NCI-H1930 (cell line): ENCODE measurements around the gene DDN.

Experiments used
- DNase-seq, 2 experiments: peaks; one replicate each; lab custom pipeline; 2025; lab: John Stamatoyannopoulos, UW

The DDN gene

DNA sequence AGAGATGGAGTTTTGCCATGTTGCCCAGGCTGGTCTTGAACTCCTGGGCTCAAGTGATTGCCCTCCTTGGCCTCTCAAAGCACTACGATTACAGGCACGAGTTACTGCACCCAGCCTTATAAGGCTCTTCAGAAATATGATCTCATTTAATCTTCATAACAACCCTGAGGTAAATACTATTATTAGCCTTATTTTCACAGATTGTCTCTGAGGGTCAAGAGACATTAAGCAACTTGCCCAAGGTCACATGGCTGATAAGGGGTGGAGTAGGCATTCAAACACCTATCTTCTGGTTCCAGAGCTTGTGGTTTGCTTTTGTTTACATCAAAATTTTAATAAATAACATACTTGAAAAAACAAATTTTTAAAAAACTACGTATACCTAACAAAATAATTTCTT, 14.3 kb upstream of the DDN start:
- no peak for DNase-seq

DNA sequence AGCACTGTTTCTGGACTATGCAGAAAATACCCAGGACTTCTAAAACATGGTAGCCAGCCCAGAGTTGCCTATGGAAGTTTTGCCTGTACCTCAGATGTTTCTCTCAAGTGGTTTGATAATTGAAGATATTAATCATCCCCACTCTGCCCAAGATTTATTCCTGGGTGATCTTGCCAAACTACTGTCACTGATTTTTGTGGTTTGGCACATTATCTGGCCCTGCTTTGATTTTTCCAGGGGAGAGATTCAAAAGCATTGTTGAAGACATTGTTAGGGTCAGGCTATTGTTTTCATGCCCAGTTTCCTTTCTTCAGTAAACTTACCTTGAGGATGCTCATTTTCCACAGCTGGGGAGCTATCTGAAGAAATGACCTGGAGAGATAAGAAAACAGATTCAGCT, 13.6 kb upstream of the DDN start:
- no peak for DNase-seq

DNA sequence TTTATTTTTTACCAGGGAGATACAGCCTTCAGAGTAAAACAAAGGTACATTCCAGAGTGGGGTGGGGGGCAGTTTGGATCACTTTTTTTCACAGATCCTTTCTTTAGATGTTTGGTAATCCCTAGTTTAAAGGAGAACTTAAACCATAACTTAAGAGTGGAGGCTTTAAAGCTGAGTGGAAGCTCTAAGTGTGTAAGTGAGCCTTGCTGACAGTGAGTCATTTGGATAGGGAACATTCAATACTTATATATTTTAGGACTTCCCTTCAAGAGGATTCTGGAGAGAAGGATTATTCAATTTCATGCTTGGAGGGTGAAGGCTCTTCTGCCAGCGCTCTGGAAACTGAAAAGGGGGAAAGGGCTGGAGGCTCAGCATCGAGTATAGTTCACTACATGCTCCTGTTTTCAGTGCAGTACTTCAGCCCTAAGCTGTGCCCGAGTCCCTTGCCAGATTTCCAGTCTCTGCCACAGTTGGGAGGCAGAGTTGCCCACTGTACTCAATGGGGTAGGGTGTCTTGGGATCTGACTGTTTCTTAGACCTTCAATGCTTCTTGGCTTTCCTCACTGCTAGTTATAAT, 11.0 kb upstream of the DDN start:
- no peak for DNase-seq

DNA sequence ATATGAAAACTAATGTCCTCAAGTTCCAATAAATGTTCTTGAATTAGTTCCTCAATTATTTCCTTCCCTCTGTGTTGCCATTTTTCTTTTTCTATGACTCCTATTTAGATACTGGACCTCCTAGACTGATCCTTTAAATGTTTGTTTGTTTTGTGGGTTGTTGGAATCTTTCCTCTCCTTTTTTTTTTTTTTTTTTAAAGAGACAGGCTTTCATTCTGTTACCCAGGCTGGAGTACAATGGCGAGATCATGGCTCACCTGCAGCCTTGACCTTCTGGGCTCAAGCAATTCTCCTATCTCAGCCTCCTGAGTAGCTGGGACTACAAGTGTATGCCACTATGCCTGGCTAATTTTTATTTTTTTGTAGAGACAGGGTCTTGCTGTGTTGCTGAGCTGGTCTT, 9.8 kb upstream of the DDN start:
- no peak for DNase-seq

DNA sequence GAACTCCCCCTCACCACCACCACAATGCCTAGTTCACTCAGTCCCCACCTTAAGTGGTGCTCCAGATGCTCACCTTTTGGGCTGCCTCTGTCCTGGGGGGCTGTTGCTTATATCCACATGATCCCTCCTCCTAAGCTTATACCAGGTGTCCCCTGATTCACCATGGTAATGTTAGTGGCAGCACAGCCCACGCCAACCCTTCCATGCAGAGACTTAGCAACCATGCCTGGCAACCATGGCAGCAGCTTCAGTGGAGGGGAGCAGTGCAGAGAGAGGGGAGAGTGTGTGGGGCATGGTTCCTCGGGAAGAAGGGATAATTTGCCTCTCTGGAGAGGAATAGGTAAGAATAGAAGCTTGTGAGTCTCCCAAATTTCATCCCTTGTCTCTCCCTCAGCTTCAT, 1.2 kb upstream of the DDN start:
- DNase-seq: no peak

DNA sequence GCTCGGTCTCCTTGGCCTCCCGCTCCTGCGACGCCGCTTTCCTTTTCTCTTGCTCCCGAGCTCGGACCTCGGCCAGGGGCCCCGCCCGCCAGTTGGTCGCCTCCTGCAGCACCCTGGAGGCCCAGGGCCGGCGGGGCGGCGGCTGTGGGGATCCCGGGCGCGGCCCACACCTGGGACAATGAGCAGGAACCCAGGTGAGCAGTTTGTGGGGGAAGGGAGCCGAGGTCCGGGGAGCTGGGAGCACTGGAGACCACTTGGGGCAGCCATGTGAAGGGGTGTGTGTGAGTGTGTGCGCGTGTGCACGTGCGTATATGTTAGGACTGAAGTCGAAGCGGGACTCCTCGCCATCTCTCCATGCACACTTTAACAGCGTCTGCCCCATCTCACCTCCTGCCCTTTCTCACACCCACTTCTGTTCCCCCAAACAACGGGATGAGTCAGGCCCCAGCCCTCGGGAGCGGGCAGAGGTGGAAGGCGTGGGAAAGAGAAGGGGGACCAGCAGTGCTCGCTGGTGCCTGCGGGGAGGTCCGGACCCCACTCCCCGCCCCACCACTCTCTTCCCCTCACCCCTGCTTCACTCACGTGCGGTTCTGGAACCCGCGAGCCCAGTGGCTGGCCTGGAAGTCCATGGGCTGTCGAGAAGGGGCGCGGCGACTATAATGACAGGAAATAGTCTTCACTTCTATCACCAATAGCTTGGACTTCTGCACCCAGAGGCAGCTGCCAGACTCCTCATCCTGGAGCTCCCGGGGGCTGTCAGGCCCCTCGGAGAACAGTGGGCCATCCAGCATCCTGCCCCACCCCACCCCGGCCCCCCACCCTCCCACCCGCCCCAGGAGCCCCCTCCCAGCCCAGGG, 450 bp downstream of the DDN start:
- DNase-seq: no peak

DNA sequence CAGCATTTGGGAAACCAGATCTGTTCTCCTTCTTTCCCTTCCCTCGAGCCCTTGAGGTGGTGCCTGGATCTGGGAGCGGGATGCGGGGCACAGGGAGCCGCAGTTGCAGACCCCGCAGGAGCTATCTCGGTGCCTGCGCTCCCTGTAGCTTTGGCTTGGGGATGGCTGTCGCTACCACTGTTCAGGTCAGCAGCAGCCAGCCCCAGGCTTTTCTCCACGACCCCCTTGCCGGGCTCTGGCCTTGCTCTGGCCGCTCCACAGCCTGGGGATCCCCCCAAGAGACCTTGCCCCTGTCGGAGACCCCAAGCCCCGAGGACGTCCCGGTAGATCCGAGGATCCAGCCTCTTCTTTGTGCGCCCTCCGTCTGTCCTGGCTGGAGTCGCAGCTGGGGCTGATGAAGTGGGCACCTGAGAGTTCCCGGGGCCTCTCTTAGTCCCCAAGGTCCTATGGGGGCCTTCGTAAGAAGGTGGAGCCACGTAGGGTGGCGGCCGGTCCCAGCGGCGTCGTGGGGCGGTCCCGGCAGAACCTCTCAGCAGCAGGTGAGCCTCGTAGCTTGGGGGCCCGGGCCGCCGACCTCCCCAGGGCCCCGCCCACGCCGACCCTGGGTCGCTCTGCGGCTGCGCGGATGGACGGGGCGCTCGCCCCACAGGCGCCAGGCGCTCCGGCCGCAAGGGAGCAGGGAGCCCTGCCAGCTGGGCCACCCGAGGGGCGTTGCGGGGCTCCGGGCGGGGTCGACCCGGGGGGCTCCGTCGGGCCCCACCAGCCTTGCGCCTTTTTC, 1.3 kb downstream of the DDN start:
- peak; percentile 43 to 78 for DNase-seq

DNA sequence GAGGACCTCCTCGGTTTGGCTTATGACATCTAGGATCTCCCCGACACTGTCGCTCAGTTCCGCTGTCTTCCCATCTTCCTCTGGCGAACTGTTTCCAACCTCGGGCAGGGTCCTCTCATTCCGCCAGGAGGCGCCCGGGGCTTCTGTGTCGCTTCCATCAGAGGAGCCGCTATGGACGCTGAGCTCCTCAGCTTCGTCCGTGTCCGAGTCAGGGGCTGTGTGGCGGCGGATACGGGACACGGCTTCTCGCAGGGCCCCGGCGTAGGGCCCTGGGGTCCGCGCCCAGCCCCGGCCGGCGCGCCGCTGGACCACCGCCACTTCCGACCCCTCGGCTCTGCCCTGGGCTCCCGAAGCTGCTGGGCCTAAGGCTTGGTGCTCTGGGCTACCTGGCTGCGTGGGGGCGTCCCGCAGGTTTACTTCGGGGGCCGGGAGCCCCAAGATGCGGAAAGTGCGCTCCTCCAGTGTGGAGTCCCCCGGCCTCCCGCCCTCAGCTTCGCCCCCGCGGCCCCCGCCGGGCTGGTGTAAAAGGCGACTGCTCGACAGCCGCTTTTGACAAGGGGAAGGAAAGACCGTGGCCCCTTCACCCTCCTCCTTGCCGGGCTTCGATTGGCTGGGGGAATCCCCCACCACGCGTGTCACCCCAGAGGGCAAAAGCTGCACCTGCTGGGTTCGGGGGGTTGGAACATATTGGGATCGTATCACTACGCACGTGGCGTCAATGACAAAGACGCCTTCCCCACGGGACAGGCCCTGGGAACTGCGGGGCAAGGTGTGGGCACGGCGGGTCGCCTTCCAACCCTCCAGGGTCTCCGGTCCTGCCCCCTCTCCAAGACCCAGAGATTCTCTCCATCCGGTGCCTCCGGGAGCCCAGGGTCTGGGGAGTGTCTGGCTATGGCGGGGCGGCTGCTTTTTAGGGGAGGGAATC, 2.1 kb downstream of the DDN start:
- peak; percentile 65 to 83 for DNase-seq

DNA sequence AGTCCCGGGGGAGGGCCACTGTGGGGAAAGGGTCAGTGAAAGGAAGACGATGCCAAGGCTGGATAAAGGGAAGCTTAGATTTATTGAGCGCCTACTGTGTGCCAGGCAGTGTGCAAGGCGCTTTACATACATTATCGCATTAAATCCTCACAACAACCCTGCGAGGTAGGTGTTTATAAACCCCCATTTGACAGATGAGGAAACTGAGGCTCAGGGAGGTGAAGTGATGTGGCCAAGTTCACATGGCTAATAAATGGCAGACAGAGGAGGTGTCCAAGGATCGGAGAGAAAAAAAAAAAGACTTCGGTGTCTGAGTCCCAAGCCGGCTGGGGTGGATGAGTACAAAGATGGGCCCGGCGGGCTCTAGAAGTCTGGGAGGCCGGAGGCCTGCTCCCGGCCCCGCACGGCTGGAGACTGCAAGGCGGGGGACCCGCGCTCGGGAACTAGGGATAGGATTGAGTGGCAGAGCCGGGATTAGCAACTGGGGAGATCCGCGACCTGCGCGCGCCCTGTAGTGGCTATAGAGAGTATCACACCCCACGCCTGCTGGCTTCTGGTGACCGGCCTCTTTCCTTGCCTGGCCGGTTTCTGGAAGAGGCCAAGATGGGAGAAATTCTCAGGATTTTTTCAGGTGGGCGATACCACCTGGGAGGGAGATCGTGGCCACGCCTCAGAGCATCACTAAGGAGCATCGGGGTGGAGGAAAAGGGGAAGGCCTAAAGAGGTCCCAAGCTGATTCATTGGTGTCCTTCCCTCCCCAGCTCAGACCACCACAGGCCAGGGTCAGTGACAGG, 3.9 kb downstream of the DDN start:
- DNase-seq: peak; percentile 67 to 73

DNA sequence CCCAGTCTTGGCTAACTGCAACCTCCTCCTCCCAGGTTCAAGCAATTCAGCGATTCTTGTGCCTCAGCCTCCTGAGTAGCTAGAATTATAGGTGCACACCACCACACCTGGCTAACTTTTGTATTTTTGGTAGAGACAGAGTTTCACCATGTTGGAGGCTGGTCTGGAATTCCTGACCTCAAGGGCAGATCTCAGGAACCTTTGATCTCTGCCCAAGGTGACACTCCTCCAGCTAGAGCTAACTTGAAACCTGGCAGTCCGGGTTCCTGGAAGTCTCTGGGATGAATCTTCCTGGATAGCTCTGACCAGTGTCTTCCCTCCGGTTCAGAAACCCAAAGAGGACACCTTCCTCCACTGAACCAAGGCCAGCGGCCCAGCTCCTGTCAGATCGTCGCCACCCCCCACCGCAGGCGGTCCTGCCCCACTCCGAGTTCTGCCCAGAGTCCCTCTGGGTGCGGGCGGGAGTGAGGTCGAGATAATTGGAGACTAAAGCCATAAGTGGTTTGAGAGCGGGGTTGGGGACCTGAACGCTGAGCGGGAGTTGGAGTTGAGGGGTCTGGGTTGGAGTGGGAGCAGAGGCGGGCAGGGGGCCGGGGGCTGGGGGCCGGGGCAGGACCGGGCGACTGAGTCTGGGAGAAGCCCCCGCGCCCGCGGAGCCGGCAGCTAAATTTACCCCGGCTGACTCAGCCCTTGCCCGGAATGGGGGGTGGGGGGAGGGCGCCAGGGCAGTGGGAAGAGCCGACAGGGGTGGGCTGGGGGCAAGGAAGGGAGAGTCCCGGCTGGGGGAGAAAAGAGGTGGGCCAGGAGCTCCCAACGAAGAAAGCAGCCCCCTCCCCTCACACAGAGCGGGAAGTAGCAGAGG, 4.7 kb downstream of the DDN start:
- no peak for DNase-seq

DNA sequence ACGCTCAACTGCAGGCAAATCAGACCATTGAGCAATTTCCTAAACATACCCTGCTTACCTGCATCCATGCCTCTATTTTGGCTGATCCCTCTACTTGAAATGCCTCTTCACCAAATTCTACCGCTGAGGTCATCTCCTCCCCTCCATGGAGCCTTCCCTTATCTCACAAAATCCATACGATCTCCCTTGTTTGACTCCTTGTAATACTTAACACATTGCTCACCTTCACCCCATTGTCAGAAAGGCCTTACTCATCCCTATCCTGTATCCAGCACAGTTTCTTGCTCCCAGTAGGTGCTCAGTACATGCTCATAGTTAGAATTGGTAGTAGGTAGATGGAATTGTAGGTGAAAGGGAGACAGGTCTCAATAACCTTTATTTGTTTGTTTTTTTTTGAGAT, 5.4 kb downstream of the DDN start:
- DNase-seq: no peak

DNA sequence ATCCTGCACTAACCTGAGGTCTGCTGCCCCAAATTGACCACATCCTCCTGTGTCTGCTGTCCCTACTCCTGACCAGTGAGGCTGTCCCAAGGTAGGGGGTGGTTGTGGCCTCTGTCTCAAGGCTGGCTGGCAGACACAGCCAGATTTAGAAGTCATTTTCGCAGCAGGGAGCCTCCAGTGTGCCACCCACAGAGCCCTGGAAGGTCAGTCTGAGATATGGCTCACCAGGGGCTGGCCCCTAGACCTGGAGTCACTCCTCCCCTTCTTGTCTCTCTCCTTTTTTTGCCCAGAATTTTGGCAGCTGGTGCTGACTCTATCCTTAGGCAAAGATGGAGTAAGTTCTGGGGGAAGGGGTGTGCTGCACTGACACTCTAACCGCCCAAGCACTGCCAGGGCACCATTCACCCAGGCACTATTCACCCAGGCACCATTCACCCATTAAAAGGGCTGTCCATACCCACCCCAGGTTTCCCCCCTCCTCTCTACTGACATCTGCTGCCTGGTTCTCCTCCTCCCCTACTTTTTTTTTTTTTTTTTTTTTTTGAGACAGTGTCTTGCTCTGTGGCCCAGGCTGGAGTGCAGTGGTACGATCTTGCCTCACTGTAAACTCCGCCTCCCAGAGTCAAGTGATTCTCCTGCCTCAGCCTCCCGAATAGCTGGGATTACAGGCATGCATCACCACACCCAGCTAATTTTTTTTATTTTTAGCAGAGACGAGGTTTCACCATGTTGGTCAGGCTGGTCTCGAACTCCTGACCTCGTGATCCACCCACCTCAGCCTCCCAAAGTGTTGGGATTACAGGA, 7.7 kb downstream of the DDN start:
- no peak for DNase-seq

DNA sequence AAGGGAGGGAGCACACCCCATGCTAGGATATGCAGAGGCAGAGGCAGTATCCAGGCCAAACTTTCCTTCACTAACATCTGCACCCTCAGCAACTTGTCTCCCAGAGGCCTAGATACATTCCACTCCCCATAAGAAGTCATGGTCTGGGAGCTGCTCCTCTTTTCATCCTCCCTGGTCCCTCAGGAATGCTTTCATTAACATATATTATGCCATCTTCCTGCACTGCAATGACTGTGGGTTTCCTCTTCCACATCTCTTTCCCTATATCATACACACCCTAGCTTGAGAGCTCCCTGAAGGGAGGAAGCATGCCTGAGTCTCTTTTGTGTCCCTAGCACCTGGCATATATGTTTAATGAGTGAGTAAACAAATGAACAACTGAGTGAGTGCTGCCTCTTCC, 8.6 kb downstream of the DDN start:
- no peak for DNase-seq

DNA sequence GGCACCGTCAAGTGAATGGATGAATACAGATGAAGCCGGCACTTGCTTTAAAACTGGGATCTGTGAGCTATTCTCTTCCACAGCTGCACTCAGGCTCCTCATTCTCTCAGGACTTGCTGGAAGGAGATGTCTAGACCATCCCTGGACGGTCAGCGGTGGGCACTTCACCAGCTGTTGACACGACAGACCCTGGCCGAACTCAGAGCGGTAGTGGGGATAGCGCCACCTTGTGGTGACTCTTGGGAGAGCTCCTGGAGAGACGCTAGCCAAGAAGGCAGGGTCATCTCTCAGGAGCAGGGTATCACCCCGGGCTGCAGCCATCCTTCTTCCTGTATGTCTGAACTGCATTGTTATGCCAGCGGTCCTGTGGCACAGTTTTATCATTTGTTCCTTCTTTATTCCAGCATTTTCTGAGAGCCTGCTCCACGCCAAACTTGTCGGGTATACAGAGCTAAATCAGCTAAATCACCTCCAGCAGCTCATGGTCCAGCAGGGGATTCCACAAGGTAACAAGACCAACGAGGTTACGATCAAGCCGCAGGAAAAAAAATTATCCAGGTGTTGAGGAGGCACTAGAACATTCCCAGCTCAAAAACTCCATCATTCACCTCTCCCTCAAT, 11.0 kb downstream of the DDN start:
- peak; percentile 59 to 79 for DNase-seq

DNA sequence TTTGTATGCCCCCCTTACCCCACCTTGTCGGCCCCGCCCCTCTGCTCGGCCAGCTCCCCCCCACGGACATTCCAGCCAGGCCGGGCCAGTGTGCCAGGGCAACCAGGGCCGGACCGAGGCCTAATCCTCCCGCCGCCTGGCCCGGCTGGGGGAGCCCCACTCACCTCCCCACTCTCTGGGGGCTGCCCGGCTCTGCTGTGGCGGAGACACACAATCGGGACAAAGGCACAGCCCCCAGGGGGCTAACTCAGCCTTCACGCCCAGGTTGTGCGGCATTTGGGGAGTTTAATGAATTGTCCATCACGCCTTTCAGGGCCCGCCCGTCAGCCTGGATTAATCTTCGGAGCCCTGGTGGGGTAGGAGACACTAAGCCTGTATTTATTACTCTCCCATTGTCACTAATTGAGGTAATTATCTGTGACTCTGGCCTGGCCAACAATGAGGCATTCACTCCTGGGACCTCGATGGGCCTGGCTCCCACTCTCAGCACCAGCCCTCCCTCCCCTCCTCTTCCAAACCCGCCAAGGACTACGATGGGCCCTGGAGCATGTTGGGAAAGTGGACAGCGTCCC, 12.4 kb downstream of the DDN start:
- DNase-seq: peak; percentile 26 to 34

DNA sequence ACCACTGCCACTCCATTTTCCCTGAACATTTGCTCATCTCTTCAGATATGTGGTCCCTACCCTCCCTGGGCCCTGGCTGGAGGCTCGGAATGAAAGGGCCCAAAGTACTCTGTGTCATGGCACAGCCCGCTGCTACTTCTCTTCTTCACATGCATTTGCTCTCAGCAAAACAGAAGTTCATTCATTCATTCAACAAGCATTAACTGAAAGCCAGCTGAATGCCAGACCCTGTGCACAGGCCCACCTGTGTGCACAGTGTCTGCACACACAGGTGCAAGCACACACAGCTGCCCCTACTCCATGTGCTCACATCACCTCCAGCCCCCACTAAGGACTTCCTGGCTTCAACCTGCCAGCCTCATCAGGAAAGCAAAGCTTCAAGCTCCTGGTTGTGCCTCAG, 13.3 kb downstream of the DDN start:
- DNase-seq: no peak

DNA sequence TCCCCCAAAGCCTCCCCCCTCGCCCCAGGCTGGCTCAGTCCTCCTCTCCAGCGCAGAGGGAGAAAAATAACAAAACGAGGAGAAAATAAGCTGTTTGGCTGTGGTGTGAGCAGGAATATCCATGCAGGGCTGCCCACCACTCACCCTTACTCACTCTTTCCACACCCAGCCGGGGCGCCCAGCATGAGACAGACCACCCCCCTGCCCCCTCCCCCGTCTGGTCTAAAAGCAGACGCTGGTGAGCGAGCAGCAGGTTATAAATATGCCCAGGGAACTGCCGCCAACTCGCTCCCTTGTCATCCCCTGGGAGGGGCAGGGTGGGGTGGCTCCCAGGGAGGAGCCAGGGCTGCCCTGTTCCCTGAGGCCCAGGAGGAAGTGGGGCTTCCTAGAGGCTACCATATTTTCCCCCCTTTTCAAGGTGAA, 13.7 kb downstream of the DDN start:
- DNase-seq: no peak

DNA sequence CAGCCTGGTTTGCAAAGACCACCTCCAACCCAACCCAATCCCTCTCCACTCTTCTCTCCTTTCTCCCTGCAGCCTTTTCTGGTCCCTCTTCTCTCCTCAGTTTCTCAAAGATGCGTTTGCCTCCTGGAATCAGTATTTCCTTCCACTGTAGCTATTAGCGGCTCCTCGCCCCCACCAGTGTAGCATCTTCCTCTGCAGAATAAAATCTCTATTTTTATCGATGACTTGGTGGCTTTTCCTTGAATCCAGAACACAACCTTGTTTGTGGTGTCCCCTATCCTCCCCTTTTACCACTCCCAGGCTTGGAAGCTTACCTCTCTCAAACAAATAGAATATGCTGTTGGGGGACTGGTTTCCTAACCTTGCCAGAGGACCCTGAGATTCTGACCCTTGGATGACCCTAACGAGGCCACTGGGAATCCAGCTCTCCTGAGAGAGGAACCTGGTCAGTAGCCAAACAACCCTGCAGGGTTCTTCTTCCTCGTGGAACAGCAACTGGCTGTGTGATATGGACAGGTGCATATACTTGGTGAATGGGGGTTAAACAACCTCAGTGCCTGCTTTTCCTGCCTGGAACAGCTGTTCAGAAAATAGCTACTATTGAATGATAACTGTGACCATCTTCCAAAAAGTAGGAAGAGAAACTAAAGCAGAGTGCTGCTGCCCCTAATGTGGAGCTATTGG, 16.6 kb downstream of the DDN start:
- DNase-seq: no peak
